Spleen (tissue), 11 donors: ENCODE results near the gene SDSL. TPM values are rescaled to one million over a fixed set of nuclear protein-coding genes. Genes with fewer than 3 reads are reported as not detected.

Experiments used
- DNase-seq: peaks from one replicate; pipeline ENCODE4 v3.0.0-alpha.2; 2020
- H3K27ac ChIP-seq, 8 donors: fragments of 200-600 bp; sonication (generic) in 7 of 8; 1 replicate in 4 of 8; 2 replicates in 4 of 8; pipeline versions ENCODE4 v1.5.0 to v1.8.0; 2016 to 2021; ENCODE audit warnings: inconsistent platforms in 4 of 8, mild to moderate bottlenecking in 4 of 8, moderate library complexity in 1 of 8
- H3K27me3 ChIP-seq, 7 donors: fragments of 200-600 bp; sonication (generic) in 6 of 7; replicated peaks in 1 of 7; 1 replicate in 4 of 7; 2 replicates in 3 of 7; pipeline versions ENCODE4 v1.5.0 to v1.8.0; 2016 to 2021; ENCODE audit warnings: inconsistent platforms in 3 of 7, mild to moderate bottlenecking in 1 of 7
- H3K36me3 ChIP-seq, 6 donors: fragments of 200-600 bp; sonication (generic) in 5 of 6; 1 replicate in 4 of 6; 2 replicates in 2 of 6; pipeline versions ENCODE4 v1.5.0 to v1.8.0; 2016 to 2021; ENCODE audit warnings: inconsistent platforms in 2 of 6
- H3K4me1 ChIP-seq, 6 donors: fragments of 200-600 bp; sonication (generic) in 5 of 6; 1 replicate in 3 of 6; 2 replicates in 3 of 6; pipeline versions ENCODE4 v1.5.0 to v1.8.0; 2016 to 2021; ENCODE audit warnings: inconsistent platforms in 3 of 6
- H3K4me3 ChIP-seq, 8 donors: fragments of 200-600 bp; sonication (generic) in 7 of 8; 1 replicate in 4 of 8; 2 replicates in 4 of 8; pipeline versions ENCODE4 v1.5.0 to v1.8.0; 2016 to 2021; ENCODE audit warnings: inconsistent platforms in 4 of 8, mild to moderate bottlenecking in 4 of 8, moderate library complexity in 2 of 8
- H3K9me3 ChIP-seq, 8 donors: fragments of 200-600 bp; sonication (generic) in 7 of 8; 1 replicate in 4 of 8; 2 replicates in 4 of 8; pipeline versions ENCODE4 v1.5.0 to v1.8.0; 2016 to 2021; ENCODE audit warnings: inconsistent platforms in 4 of 8
- POLR2A ChIP-seq, 3 donors: fragments of 450-650 bp; IDR thresholded peaks; one replicate each; pipeline ENCODE4 v1.5.1; 2017; ENCODE audit warnings: antibody characterized with exemption in 3 of 3, mild to moderate bottlenecking in 1 of 3
- POLR2AphosphoS5 ChIP-seq, 3 donors: sonication (generic); formaldehyde crosslinking; IDR thresholded peaks; one replicate each; pipeline ENCODE4 v1.5.1; 2017; ENCODE audit warnings: antibody characterized with exemption in 3 of 3
- WGBS, 5 donors: extraction: QIAGEN DNeasy Blood & Tissue Kit in 3 of 5; methylation state at CpG; one replicate each; pipeline versions ENCODE4 v1.1.5 to v1.1.7; 2013 to 2018; 5-methylcytosine and 5-hydroxymethylcytosine counted together
- intact Hi-C: fragments of 100-400 bp; cut with DNase I; formaldehyde crosslinking; loops from one replicate; pipeline ENCODE4 v1.15.0; 2023; ENCODE audit warnings: low total_unique reads
- polyA plus RNA-seq, 3 donors: library from polyadenylated mRNA; stranded (reverse); fragments of 200-250 nt; gene quantifications; one replicate each; pipeline ENCODE4 v1.2.1, GENCODE V29; 2013
- total RNA-seq, 7 donors: library from RNA; depleted of rRNA in 3 of 7; stranded (reverse); fragments of >200 nt in 3 of 7; fragmentation: NEBNext Ultra II Directional in 4 of 7; extraction: Animal tissue kit (Norgen Biotek cat#: 25700) in 4 of 7; gene quantifications; one replicate each; pipeline versions ENCODE4 v1.1.0 to v1.2.1, GENCODE V29; 2016 to 2021
- TF ChIP-seq, protein P1 (sequence below), 11 experiments: fragments of 200-600 bp in 7 of 11; fragments of 450-650 bp in 4 of 11; sonication (generic) in 4 of 11; IDR thresholded peaks in 8 of 11; conservative IDR thresholded peaks in 3 of 11; 1 replicate in 7 of 11; 2 replicates in 4 of 11; pipeline versions ENCODE4 v1.4.0 to v1.8.0; 2016 to 2021; ENCODE audit warnings: antibody characterized with exemption in 11 of 11, inconsistent platforms in 4 of 11, mild to moderate bottlenecking in 1 of 11
- donor health status: healthy with polysubstance abuse.
- donor health status: DM: no; HTN: no; CAD: no; lungs with moderate emphysema.
- donor health status: DM: no; HTN: no; CAD: no.
- donor health status: Bipolar disorder and iron deficiency.
- donor health status: healthy.
- donor health status: DM: no; HTN: no; CAD: no.
- donor health status: DM: yes; HTN: yes; CAD: no.

The SDSL gene
- total and polyA plus RNA-seq, 10 donors = 2.0 to 12.1 (median 5.2) TPM

DNA sequence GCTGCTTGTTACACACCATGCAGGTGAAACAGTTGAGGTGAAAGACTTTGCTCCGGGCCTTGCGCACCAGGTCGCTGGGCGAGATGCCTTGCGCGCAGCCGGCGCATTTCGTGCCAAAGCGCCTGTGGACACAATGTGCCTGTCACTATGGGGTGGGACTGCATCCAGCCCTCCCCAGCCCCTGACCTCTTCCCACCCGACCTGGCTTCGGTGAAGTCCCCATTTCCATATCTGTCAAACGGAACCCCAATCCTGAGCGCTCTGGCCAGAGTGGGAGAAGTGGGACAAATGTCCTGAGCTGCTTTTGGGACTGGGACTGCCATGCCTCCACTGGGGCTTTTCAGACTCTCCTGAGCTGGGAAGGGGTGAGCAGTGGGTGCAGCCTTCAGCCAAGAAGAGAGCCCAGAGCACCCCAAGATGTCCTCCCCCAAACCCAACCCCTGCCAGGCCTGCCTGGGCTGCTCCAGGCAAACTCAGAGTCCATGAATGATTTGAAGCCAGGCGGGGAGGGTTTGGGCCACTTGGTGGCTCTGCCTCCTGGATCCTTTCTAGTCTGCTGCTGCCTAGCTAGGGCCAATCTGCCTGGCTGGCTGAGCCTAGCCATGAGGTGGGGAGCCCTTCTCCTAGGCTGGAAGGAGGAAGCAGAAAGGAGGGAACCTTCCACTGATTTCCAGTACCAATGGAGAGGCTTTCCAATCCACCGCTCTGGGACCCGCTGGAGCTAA, 47.2 kb downstream of the SDSL start:
- H3K9me3 ChIP-seq = no peaks in the 10 kb centered on the region
- peaks cover 4 to 100% (median 98%) of the 10 kb centered on the region in 7 donors for H3K27me3 ChIP-seq
- H3K4me3 ChIP-seq = no peak overlapping the region
- intact Hi-C loops = loop anchor here (10.0 kb wide), 1 partner anchor 435 kb away; no protein-coding TSS in a partner anchor
- no peak for DNase-seq
- H3K36me3 ChIP-seq = no peaks in the 10 kb centered on the region
- peaks cover 15 to 71% (median 42%) of the 10 kb centered on the region in 6 donors for H3K4me1 ChIP-seq
- TF ChIP-seq POLR2AphosphoS5 (IDR thresholded peaks at IDR 0.05) = no peak
- TF ChIP-seq, protein P1, sequence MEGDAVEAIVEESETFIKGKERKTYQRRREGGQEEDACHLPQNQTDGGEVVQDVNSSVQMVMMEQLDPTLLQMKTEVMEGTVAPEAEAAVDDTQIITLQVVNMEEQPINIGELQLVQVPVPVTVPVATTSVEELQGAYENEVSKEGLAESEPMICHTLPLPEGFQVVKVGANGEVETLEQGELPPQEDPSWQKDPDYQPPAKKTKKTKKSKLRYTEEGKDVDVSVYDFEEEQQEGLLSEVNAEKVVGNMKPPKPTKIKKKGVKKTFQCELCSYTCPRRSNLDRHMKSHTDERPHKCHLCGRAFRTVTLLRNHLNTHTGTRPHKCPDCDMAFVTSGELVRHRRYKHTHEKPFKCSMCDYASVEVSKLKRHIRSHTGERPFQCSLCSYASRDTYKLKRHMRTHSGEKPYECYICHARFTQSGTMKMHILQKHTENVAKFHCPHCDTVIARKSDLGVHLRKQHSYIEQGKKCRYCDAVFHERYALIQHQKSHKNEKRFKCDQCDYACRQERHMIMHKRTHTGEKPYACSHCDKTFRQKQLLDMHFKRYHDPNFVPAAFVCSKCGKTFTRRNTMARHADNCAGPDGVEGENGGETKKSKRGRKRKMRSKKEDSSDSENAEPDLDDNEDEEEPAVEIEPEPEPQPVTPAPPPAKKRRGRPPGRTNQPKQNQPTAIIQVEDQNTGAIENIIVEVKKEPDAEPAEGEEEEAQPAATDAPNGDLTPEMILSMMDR (IDR thresholded peaks at IDR 0.05 in 8 of 11, conservative IDR thresholded peaks at IDR 0.05 in 3 of 11) = no peak
- no peak for TF ChIP-seq POLR2A (IDR thresholded peaks at IDR 0.05)
- 4 to 15% (median 10%) methylated on average over 13 to 17 of the region's 17 CpGs for WGBS, 5 donors
- no peak overlapping the region for H3K27ac ChIP-seq

DNA sequence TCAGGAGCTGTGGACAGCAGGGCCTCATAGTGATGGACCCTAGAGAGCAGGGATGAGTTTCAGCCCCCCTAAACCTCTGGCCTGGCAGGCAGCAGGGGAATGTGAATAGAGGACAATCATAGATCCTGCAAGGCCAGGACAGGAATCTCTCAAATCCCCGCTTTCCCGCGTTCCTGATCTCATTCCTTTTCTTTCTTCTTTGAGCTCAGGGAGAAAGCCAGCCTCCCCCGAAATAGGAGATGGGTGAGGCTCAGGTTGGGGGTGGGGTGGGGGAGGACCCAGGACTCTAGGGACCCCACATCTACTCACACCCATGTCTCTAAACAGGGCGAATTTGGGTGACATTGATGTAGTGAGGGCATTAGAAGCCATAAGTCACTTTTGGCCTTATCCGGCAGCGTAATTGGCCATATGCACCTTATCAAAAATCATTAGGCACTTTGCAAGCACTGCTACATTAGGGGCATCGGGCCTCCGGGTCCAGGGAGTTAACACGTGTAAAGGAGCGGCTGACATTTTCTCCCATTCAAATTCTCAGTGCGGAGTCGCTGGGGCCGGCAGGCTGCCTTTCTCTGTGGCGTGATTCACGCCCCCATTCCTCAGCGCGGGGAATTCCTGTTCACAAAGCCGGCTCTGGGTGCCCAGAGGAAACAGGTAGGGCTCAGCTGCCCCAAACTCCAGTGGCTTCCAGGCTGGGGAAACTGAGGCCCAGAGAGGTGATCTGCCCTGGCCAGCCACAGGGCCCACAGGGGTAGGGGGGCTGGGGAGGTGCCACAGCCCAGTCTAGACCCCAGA, 48.0 kb downstream of the SDSL start:
- Histone ChIP-seq H3K27me3 (peaks cover 2 to 100% (median 98%) of the 10 kb centered on the region in 7 donors), H3K27ac (no peak overlapping the region), H3K36me3 (no peaks in the 10 kb centered on the region), H3K4me1 (peaks cover 11 to 65% (median 35%) of the 10 kb centered on the region in 6 donors), H3K9me3 (no peaks in the 10 kb centered on the region), H3K4me3 (no peak overlapping the region)
- 3 to 11% (median 6%) methylated on average over 18 to 19 of the region's 19 CpGs for WGBS, 5 donors
- DNase-seq = no peak
- TF ChIP-seq POLR2AphosphoS5 (IDR thresholded peaks at IDR 0.05) (no peak), POLR2A (IDR thresholded peaks at IDR 0.05) (no peak)
- TF ChIP-seq, protein P1 (IDR thresholded peaks at IDR 0.05 in 8 of 11, conservative IDR thresholded peaks at IDR 0.05 in 3 of 11) = no peak
- intact Hi-C loops = loop anchor here (10.0 kb wide), 1 partner anchor 435 kb away; no protein-coding TSS in a partner anchor

DNA sequence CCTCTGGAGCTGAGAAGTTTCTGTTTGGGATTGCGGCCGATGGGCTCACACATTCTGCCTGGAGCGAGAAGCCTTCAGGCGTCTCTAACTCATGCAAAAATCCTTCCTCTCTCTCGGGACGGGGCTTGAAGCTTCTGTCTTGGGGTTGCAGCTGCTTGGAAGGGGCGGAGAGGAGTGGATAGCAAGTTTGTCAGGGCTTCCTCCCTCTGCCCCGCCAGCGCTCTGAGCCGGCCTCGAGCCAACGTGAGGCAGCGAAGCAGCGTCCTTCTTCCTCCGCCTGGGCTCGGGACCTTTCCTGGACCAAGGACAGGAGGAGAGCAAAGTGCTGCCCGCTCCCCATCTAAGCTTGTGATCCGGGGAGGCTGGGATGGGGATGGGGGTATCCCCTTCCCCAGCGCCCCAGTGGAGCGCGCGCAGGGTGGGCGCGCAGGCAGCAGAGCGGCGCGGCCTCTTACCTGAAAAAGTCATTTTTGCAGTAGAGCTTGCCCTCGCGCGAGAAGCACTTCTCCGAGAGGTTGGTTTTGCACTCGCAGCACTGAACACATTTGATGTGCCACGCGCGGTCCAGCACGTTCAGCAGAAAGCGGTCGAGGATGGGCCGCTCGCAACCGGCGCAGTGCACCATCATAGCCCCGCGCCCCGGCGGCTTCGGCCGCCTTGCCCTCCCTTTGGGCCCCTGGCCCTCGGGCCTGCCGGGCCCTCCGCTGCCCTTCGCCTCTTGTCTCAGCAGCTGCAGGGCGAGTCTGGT, 48.9 kb downstream of the SDSL start:
- Histone ChIP-seq H3K27me3 (peaks cover 0 to 100% (median 98%) of the 10 kb centered on the region in 7 donors), H3K4me3 (no peak overlapping the region), H3K9me3 (no peaks in the 10 kb centered on the region), H3K4me1 (peaks cover 11 to 65% (median 28%) of the 10 kb centered on the region in 6 donors), H3K36me3 (no peaks in the 10 kb centered on the region), H3K27ac (no peak overlapping the region)
- intact Hi-C loops = no loop called here
- 2 to 7% (median 6%) methylated on average over 18 to 53 of the region's 53 CpGs for WGBS, 5 donors
- TF ChIP-seq POLR2A (IDR thresholded peaks at IDR 0.05) (no peak), POLR2AphosphoS5 (IDR thresholded peaks at IDR 0.05) (no peak)
- no peak for DNase-seq

DNA sequence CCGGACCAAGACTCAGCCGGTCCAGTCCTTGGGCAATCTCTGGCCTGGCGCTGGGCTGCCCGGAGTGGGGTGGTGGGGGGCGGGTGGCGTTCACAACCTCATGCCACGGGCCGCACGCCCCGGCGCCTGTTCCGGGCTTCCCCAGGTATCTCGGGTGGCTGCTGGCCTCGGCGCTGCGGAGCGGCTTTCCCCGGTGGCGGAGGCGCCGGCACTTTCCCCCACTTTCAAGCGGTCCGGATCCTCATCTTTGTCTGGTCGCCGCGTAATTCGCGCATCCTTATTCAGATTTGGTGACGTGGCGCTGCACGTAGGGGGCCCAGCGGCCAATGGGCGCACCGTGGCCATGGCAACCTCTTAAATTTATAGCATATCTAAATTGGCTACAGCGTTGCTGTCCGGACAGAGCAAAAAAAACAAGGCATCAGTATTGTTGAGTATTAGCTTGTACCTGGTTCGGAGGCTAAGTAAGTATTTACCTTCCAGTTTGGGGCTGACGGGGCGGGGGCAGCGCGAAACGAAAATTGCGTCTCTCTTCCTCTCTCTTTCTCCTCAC, 49.5 kb downstream of the SDSL start, which contains the start of gene LHX5:
Gene LHX5, minus strand, starts transcription at position 253 of the 553 bp plus-strand sequence. CDS start 373 bp downstream, outside the sequence.
- Histone ChIP-seq H3K27me3 (peaks cover 0 to 100% (median 98%) of the 10 kb centered on the region in 7 donors), H3K27ac (no peak within 1 kb of the TSS), H3K9me3 (no peaks in the 10 kb centered on the region), H3K4me1 (peaks cover 11 to 62% (median 27%) of the 10 kb centered on the region in 6 donors), H3K4me3 (no peak within 1 kb of the TSS), H3K36me3 (no peaks in the 10 kb centered on the region)
- TF ChIP-seq POLR2A (IDR thresholded peaks at IDR 0.05) = no peak
- TF ChIP-seq, protein P1 (IDR thresholded peaks at IDR 0.05 in 8 of 11, conservative IDR thresholded peaks at IDR 0.05 in 3 of 11) = no peak
- TF ChIP-seq POLR2AphosphoS5 (IDR thresholded peaks at IDR 0.05) = no peak
- no peak for DNase-seq
- WGBS, 5 donors = 4 to 7% (median 5%) methylated on average over 25 to 43 of the region's 43 CpGs
- intact Hi-C loops = no loop called here
